C4-2B (cell line): ENCODE data around the gene FCAR.

Experiments used
- ZFX ChIP-seq: fragments of 450-650 bp; IDR thresholded peaks from 2 replicates; pipeline ENCODE4 v1.6.1; 2017
- TF ChIP-seq, protein P1 (sequence below): fragments of 450-650 bp; conservative IDR thresholded peaks from 2 replicates; pipeline ENCODE4 v1.5.1; 2017; ENCODE audit warnings: mild to moderate bottlenecking

DNA sequence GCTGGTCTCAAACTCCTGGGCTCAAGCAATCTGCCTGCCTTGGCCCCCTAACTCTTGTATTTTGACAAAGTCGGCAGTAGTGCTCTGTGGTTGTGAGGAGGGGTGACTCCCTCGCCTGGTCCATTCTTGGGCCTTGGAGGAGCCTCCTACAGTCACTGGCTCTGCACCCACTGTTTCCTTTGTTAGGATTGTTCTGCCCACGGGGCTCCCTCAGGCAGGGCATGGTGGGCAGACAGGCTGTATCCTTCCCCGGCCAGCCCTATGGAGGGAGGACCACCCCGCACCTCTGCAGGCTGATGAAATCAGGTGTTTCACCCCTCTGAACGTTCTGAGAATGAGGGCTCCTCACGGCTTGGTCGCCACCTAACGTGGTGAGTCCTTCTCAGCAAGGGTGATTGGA, 9.2 kb downstream of the FCAR start:
- TF ChIP-seq, protein P1, sequence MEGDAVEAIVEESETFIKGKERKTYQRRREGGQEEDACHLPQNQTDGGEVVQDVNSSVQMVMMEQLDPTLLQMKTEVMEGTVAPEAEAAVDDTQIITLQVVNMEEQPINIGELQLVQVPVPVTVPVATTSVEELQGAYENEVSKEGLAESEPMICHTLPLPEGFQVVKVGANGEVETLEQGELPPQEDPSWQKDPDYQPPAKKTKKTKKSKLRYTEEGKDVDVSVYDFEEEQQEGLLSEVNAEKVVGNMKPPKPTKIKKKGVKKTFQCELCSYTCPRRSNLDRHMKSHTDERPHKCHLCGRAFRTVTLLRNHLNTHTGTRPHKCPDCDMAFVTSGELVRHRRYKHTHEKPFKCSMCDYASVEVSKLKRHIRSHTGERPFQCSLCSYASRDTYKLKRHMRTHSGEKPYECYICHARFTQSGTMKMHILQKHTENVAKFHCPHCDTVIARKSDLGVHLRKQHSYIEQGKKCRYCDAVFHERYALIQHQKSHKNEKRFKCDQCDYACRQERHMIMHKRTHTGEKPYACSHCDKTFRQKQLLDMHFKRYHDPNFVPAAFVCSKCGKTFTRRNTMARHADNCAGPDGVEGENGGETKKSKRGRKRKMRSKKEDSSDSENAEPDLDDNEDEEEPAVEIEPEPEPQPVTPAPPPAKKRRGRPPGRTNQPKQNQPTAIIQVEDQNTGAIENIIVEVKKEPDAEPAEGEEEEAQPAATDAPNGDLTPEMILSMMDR, result no peak
- no peak for TF ChIP-seq ZFX
